GM21825 (cell line): ENCODE results near the gene SRPK2.
"Not testable (repeated sequence)": the region's sequence is repeated elsewhere in the genome, so short reads cannot be mapped to it uniquely, and the experiment has no call there.

Experiments used
- ATAC-seq: cut with Tn5 transposase; IDR thresholded peaks from one replicate; pipeline ENCODE4 v1.9.1; 2021; ENCODE audit warnings: mild to moderate bottlenecking, moderate library complexity; ENCODE audit not compliant: unreplicated experiment

SRPK2 gene

GRCh38 chr7:105377903-105378302 is 10.8 kb downstream of the SRPK2 start:
- ATAC-seq, result no peak

DNA sequence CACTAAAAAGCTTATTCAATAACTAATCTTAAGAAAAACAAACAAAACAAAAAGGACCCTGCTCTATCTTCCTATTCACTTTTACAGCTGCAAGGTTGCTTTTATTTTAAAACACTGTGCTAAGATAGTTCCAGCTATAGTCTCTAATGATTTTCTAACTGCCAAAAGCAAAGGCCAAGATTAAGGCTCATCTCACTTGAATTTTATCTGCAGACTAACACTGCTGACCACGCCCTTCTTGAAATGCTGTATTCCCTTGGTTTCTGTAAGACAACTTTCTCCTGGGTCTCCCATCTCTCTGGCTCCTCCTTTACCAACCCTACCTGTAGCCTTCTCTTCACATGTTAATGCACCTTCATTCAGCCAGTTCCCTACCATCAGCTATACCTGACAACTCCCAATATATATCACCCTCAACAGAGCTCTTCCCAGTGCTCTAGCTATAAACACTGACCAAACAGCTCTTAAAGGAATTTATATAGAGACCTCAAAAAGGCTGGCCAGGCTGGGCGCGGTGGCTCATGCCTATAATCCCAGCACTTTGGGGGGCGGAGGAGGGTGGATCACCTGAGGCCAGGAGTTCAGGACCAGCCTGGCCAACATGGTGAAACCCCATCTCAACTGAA is 11.7 kb downstream of the SRPK2 start:
- ATAC-seq, result no peak

- ATAC-seq, result no peak
Observed at GRCh38 chr7:105369944-105370343, 18.8 kb downstream of the SRPK2 start.

- ATAC-seq, result no peak
Observed at GRCh38 chr7:105367458-105367857, 21.3 kb downstream of the SRPK2 start.

DNA sequence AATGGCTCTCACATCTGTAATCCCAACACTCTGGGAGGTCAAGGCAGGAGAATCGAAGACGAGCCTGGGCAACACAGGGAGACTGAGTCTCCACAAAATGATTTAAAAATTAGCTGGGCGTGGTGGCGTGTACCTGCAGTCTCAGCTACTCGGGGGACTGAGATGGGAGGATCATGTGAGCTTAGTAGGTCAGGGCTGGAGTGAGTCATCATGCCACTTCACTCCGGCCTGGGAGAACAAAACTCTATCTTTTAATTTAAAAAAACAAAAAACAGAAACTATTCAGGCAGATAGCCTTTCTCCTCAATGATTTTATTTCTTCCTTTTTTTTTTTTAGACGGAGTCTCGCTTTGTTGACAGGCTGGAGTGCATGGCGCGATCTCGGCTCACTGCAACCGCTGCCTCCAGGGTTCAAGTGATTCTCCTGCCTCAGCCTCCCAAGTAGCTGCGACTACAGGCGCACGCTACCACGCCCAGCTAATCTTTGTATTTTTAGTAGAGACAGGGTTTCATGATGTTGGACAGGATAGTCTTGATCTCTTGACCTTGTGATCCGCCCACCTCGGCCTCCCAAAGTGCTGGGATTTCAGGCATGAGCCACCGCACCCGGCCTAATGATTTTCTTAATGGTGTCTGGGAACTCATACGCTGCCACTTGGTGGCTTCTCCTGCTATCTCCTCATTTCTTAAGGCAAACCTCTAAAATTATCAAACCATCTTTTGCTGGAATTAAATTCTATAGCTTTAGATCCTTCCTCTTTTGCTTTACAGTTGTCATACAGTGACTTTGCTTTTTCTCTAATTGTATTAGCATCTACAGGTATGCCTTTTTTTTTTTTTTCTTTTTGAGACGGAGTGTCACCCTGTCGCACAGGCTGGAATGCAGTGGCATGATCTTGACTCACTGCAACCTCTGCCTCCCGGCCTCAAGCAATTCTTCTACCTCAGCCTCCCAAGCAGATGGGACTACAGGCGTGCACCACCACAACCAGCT is 22.9 kb downstream of the SRPK2 start:
- ATAC-seq, result no peak

DNA sequence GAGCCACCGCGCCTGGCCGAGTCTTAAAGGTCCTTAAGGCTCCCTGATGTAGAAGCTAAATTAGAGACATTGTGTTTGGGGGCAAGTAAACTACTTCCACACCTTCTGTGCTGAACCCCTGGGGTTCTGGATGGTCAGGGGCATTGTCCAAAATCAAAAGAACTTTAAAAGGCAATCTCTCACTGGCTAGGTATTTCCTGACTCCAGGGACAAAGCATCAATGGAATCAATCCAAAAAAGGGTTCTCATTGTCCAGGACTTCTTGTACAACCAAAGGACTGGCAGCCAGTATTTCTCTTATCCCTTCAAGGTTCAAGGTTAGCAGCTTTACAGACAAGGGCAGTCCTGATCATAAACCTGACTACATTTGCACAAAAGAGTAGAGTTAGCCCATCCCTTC is 24.0 kb downstream of the SRPK2 start:
- ATAC-seq, result no peak

GRCh38 chr7:105363657-105364056 is 25.1 kb downstream of the SRPK2 start:
- not testable (repeated sequence) for ATAC-seq

- not testable (repeated sequence) for ATAC-seq
Observed at GRCh38 chr7:105362685-105363084, 26.0 kb downstream of the SRPK2 start.

GRCh38 chr7:105361995-105362394 is 26.7 kb downstream of the SRPK2 start:
- not testable (repeated sequence) for ATAC-seq

- not testable (repeated sequence) for ATAC-seq
Observed at GRCh38 chr7:105360149-105360548, 28.6 kb downstream of the SRPK2 start.

GRCh38 chr7:105355701-105356100 is 33.0 kb downstream of the SRPK2 start:
- ATAC-seq, result no peak

DNA sequence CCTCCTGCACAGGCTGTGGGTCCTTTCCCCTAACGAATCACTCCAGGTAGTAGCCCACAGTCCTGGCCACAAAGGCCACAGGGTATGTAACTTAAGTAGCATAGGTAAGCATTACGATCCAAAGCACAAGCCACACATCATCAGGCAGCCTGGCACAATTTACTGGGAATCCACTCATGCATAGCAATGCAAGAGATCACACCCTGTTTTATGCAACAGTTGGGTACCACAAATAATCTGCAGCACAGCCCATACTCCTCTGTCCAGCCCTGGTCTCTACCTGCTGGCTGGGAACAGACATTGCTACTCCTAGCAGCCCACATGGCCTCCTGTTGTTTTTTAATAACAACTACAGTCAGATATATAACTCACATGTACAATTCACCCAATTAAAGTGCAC is 34.3 kb downstream of the SRPK2 start:
- ATAC-seq, result no peak

GRCh38 chr7:105353752-105354328 is 34.9 kb downstream of the SRPK2 start:
- peak; percentile 37 for ATAC-seq

GRCh38 chr7:105352901-105353668 is 35.6 kb downstream of the SRPK2 start:
- no peak for ATAC-seq

- ATAC-seq, result peak; percentile 90
Observed at GRCh38 chr7:105352018-105352612, 36.6 kb downstream of the SRPK2 start.

- no peak for ATAC-seq
Observed at GRCh38 chr7:105350906-105351305, 37.8 kb downstream of the SRPK2 start.

GRCh38 chr7:105348177-105348576 is 40.5 kb downstream of the SRPK2 start:
- not testable (repeated sequence) for ATAC-seq

- ATAC-seq, result no peak
Observed at GRCh38 chr7:105346593-105347322, 42.0 kb downstream of the SRPK2 start.

DNA sequence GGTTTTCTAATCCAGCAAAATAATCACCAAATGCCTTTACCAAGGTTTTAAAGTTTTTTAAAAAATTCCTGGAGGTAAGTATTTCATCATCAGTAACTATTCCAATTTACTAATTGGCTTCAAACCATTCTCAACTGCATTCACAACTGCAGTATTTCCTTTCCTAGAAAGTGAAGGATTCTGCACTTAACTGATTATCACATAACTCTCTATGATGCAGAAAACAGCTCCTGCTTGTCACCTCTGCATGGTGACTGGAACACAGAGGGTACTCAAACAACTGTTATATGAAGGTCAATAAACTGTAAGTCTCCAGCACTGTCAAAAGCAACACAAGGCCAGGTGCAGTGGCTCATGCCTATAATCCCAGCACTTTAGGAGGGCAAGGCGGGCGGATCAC is 42.6 kb downstream of the SRPK2 start:
- no peak for ATAC-seq

DNA sequence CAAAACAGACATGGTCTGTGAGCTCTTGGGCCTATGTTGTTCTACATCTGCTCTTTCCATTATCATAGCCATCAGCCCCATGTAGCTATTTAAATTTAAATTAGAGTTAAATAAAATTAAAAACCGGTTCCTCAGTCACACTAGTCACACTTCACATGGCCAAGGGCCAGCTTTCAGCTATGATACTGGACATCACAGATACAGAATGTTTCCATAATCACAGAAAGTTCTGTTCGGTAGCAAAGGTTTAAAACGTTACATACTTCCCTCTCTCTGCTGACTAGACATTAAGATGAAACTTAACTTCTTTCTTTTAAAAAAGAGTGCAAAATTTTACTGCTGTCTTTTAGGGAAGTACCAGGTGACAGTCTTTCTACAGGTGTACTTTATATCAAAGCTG is 43.0 kb downstream of the SRPK2 start:
- ATAC-seq, result no peak
